H1 (cell line): ENCODE data around the gene B3GAT1.

Experiments
- EP300 ChIP-seq, 2 experiments: IDR thresholded peaks; 1 replicate in 1 of 2; 2 replicates in 1 of 2; pipeline ENCODE4 v1.6.1; 2011 to 2012; ENCODE audit warnings: low read depth in 2 of 2, low read length in 2 of 2, mild to moderate bottlenecking in 2 of 2, borderline replicate concordance in 1 of 2, inconsistent platforms in 1 of 2, moderate library complexity in 1 of 2
- KDM5A ChIP-seq: fragments of 200-600 bp; IDR thresholded peaks from 2 replicates; pipeline ENCODE4 v1.7.1; 2012; ENCODE audit warnings: mild to moderate bottlenecking, low read length, inconsistent platforms, mixed read lengths
- POLR2A ChIP-seq, 2 experiments: IDR thresholded peaks; 1 replicate in 1 of 2; 2 replicates in 1 of 2; pipeline ENCODE4 v1.6.1; 2011; ENCODE audit warnings: low read depth in 2 of 2, low read length in 2 of 2, mild to moderate bottlenecking in 2 of 2; ENCODE audit errors: control extremely low read depth in 1 of 2
- POLR2AphosphoS5 ChIP-seq: IDR thresholded peaks from 2 replicates; pipeline ENCODE4 v1.6.1; 2011; ENCODE audit warnings: low read depth, low read length
- RAD21 ChIP-seq, 2 experiments: IDR thresholded peaks in 1 of 2; conservative IDR thresholded peaks in 1 of 2; 2 replicates each; pipeline ENCODE4 v1.6.1; 2011; ENCODE audit warnings: low read depth in 2 of 2, low read length in 2 of 2, improper control_type of control experiment in 1 of 2, inconsistent platforms in 1 of 2, mild to moderate bottlenecking in 1 of 2, moderate library complexity in 1 of 2

GRCh38 chr11:134334796-134335571 is 77.1 kb downstream of the B3GAT1 start:
- TF ChIP-seq KDM5A = no peak
- no peak for TF ChIP-seq RAD21 (IDR thresholded peaks at IDR 0.05 in 1 of 2, conservative IDR thresholded peaks at IDR 0.05 in 1 of 2; ENCODE audit: low read depth in 2 of 2, low read length in 2 of 2)
- TF ChIP-seq EP300 (IDR thresholded peaks at IDR 0.05; ENCODE audit: borderline replicate concordance in 1 of 2, low read depth in 2 of 2, low read length in 2 of 2) = no peak
- no peak for TF ChIP-seq POLR2A (IDR thresholded peaks at IDR 0.05; ENCODE audit: control extremely low read depth in 1 of 2, low read depth in 2 of 2, low read length in 2 of 2)
- TF ChIP-seq POLR2AphosphoS5 = no peak
